Liver (tissue), 9 donors: ENCODE data around the gene CHRNA5. TPM values are rescaled to one million over a fixed set of nuclear protein-coding genes. Genes with fewer than 3 reads are reported as not detected.

Experiments
- DNase-seq: peaks from one replicate; pipeline ENCODE4 v3.0.0-alpha.2; 2017; ENCODE audit warnings: low spot score
- H3K27ac ChIP-seq, 2 donors: one replicate each; pipeline ENCODE4 v1.7.0; 2013; ENCODE audit warnings: inconsistent platforms in 2 of 2, low read length in 2 of 2, control low read depth in 1 of 2, low read depth in 1 of 2, mild to moderate bottlenecking in 1 of 2
- H3K27me3 ChIP-seq, 4 donors: one replicate each; pipeline versions ENCODE4 v1.6.1 to v1.7.0; 2013; ENCODE audit warnings: low read length in 3 of 4, inconsistent platforms in 1 of 4, mild to moderate bottlenecking in 1 of 4, moderate library complexity in 1 of 4; ENCODE audit not compliant: control insufficient read depth in 4 of 4, insufficient read depth in 4 of 4
- H3K36me3 ChIP-seq, 4 donors: one replicate each; pipeline versions ENCODE4 v1.6.1 to v1.7.0; 2013; ENCODE audit warnings: low read length in 3 of 4, mild to moderate bottlenecking in 3 of 4, low read depth in 1 of 4, moderate library complexity in 1 of 4; ENCODE audit not compliant: control insufficient read depth in 4 of 4, insufficient read depth in 3 of 4
- H3K4me1 ChIP-seq, 4 donors: one replicate each; pipeline versions ENCODE4 v1.6.1 to v1.7.0; 2013; ENCODE audit warnings: low read length in 3 of 4, mild to moderate bottlenecking in 3 of 4, moderate library complexity in 1 of 4; ENCODE audit not compliant: control insufficient read depth in 4 of 4, insufficient read depth in 4 of 4
- H3K4me3 ChIP-seq, 3 donors: one replicate each; pipeline versions ENCODE4 v1.6.1 to v1.7.0; 2013; ENCODE audit warnings: low read length in 3 of 3, control low read depth in 1 of 3, low read depth in 1 of 3, mild to moderate bottlenecking in 1 of 3
- H3K9ac ChIP-seq, 2 donors: one replicate each; pipeline ENCODE4 v1.7.0; 2013; ENCODE audit warnings: low read length in 2 of 2, mild to moderate bottlenecking in 2 of 2, moderate library complexity in 2 of 2, control low read depth in 1 of 2, low read depth in 1 of 2
- H3K9me3 ChIP-seq, 4 donors: one replicate each; pipeline versions ENCODE4 v1.6.1 to v1.7.0; 2013; ENCODE audit warnings: low read length in 3 of 4; ENCODE audit not compliant: control insufficient read depth in 4 of 4
- EGR1 ChIP-seq, 2 donors: IDR thresholded peaks; 2 replicates each; pipeline ENCODE4 v1.6.1; 2016 to 2018; ENCODE audit warnings: antibody characterized with exemption in 2 of 2, low read depth in 2 of 2
- FOXA1 ChIP-seq: IDR thresholded peaks from 2 replicates; pipeline ENCODE4 v1.6.1; 2016; ENCODE audit warnings: antibody characterized with exemption
- FOXA2 ChIP-seq: IDR thresholded peaks from 2 replicates; pipeline ENCODE4 v1.6.1; 2016; ENCODE audit warnings: antibody characterized with exemption
- GABPA ChIP-seq, 2 donors: IDR thresholded peaks in 1 of 2; conservative IDR thresholded peaks in 1 of 2; 2 replicates each; pipeline ENCODE4 v1.6.1; 2016; ENCODE audit warnings: antibody characterized with exemption in 2 of 2, mild to moderate bottlenecking in 1 of 2, moderate library complexity in 1 of 2
- HNF4A ChIP-seq, 2 donors: conservative IDR thresholded peaks; 2 replicates each; pipeline ENCODE4 v1.6.1; 2016; ENCODE audit warnings: antibody characterized with exemption in 2 of 2, mild to moderate bottlenecking in 2 of 2
- HNF4G ChIP-seq: IDR thresholded peaks from 2 replicates; pipeline ENCODE4 v1.6.1; 2016; ENCODE audit warnings: antibody characterized with exemption
- JUND ChIP-seq, 2 donors: IDR thresholded peaks; 2 replicates each; pipeline ENCODE4 v1.6.1; 2016; ENCODE audit warnings: antibody characterized with exemption in 2 of 2
- NR2F2 ChIP-seq: IDR thresholded peaks from 2 replicates; pipeline ENCODE4 v1.6.1; 2016; ENCODE audit warnings: antibody characterized with exemption
- RAD21 ChIP-seq, 2 donors: IDR thresholded peaks; 2 replicates each; pipeline ENCODE4 v1.6.1; 2016; ENCODE audit warnings: antibody characterized with exemption in 2 of 2, mild to moderate bottlenecking in 2 of 2
- RXRA ChIP-seq, 2 donors: IDR thresholded peaks; 2 replicates each; pipeline ENCODE4 v1.6.1; 2017 to 2018; ENCODE audit warnings: antibody characterized with exemption in 2 of 2, mild to moderate bottlenecking in 1 of 2
- SP1 ChIP-seq: IDR thresholded peaks from 2 replicates; pipeline ENCODE4 v1.6.1; 2018; ENCODE audit warnings: antibody characterized with exemption, mild to moderate bottlenecking
- TAF1 ChIP-seq: conservative IDR thresholded peaks from 2 replicates; pipeline ENCODE4 v1.6.1; 2016; ENCODE audit warnings: antibody characterized with exemption, mild to moderate bottlenecking
- YY1 ChIP-seq: IDR thresholded peaks from 2 replicates; pipeline ENCODE4 v1.6.1; 2016; ENCODE audit warnings: antibody characterized with exemption, mild to moderate bottlenecking
- WGBS: extraction: QIAGEN DNeasy Blood & Tissue Kit; methylation state at CpG from one replicate; pipeline ENCODE4 v1.1.7; 2013; 5-methylcytosine and 5-hydroxymethylcytosine counted together
- polyA plus RNA-seq, 2 donors: library from polyadenylated mRNA; stranded (reverse) in 1 of 2; unstranded in 1 of 2; fragments of 200-250 nt in 1 of 2; fragments of >200 nt in 1 of 2; fragmentation: Nextera tagmentation in 1 of 2; extraction: Ambion mirVana in 1 of 2; gene quantifications; one replicate each; pipeline versions ENCODE4 v1.2.1 to v1.2.3, GENCODE V29; 2013 to 2015
- total RNA-seq, 2 donors: library from RNA; depleted of rRNA; stranded (reverse); fragments of >200 nt; gene quantifications; one replicate each; pipeline ENCODE4 v1.2.3, GENCODE V29; 2014
- TF ChIP-seq, protein P1 (sequence below): IDR thresholded peaks from 2 replicates; pipeline ENCODE4 v1.6.1; 2016; ENCODE audit warnings: antibody characterized with exemption
- TF ChIP-seq, protein P2 (sequence below): IDR thresholded peaks from 2 replicates; pipeline ENCODE4 v1.6.1; 2016; ENCODE audit warnings: antibody characterized with exemption
- TF ChIP-seq, protein P3 (sequence below): fragments of 150-350 bp; IDR thresholded peaks from 2 replicates; pipeline ENCODE4 v1.5.1; 2017; ENCODE audit warnings: improper control_type of control experiment, low read depth, low read length; ENCODE audit not compliant: missing input control
- TF ChIP-seq, protein P4 (sequence below): IDR thresholded peaks from 2 replicates; pipeline ENCODE4 v1.6.1; 2016; ENCODE audit warnings: antibody characterized with exemption, mild to moderate bottlenecking
- TF ChIP-seq, protein P5 (sequence below): IDR thresholded peaks from 2 replicates; pipeline ENCODE4 v1.6.1; 2016; ENCODE audit warnings: antibody characterized with exemption
- donor health status: healthy.
- donor health status: healthy.
- donor health status: healthy.
- donor health status: healthy.
- donor health status: healthy.

CHRNA5 gene
- total and polyA plus RNA-seq, 4 donors = 0.17 to 0.56 (median 0.36) TPM

DNA sequence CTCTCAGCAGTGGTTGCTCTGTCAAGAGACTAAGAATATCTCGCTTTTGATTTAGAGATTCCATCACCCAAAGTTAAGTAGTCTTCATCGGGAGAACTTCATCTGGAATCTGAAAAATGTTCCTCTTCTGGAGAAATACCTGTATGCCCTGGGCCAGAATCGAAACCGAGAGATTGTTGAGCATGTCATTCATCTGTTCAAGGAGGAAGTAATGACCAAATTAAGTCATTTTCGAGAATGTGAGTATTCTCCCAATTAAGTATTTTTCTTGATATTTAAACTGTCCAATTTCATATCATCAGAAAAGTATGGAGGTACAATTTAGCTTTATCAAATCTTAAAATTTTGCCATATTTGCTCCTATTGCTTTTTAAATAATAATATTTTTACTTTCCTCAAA lies 38.0 kb upstream of the CHRNA5 start:
- WGBS = 93% methylated on average over 5 of the region's 5 CpGs
- Histone ChIP-seq H3K4me1 (peaks cover 0 to 3% (median 0%) of the 10 kb centered on the region in 4 donors), H3K36me3 (no peaks in the 10 kb centered on the region), H3K9me3 (no peaks in the 10 kb centered on the region), H3K4me3 (no peak overlapping the region), H3K9ac (no peak overlapping the region), H3K27ac (no peak overlapping the region), H3K27me3 (no peaks in the 10 kb centered on the region)
- TF ChIP-seq, protein P1, sequence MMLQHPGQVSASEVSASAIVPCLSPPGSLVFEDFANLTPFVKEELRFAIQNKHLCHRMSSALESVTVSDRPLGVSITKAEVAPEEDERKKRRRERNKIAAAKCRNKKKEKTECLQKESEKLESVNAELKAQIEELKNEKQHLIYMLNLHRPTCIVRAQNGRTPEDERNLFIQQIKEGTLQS = no peak
- TF ChIP-seq FOXA1 (no peak), RXRA (IDR thresholded peaks at IDR 0.05) (no peak), FOXA2 (no peak), RAD21 (IDR thresholded peaks at IDR 0.05) (no peak), HNF4G (no peak), HNF4A (conservative IDR thresholded peaks at IDR 0.05) (no peak), NR2F2 (no peak), EGR1 (IDR thresholded peaks at IDR 0.05; ENCODE audit: low read depth in 2 of 2) (no peak), TAF1 (no peak), YY1 (no peak), SP1 (no peak), JUND (IDR thresholded peaks at IDR 0.05) (no peak), GABPA (IDR thresholded peaks at IDR 0.05 in 1 of 2, conservative IDR thresholded peaks at IDR 0.05 in 1 of 2) (no peak)
- TF ChIP-seq, protein P2, sequence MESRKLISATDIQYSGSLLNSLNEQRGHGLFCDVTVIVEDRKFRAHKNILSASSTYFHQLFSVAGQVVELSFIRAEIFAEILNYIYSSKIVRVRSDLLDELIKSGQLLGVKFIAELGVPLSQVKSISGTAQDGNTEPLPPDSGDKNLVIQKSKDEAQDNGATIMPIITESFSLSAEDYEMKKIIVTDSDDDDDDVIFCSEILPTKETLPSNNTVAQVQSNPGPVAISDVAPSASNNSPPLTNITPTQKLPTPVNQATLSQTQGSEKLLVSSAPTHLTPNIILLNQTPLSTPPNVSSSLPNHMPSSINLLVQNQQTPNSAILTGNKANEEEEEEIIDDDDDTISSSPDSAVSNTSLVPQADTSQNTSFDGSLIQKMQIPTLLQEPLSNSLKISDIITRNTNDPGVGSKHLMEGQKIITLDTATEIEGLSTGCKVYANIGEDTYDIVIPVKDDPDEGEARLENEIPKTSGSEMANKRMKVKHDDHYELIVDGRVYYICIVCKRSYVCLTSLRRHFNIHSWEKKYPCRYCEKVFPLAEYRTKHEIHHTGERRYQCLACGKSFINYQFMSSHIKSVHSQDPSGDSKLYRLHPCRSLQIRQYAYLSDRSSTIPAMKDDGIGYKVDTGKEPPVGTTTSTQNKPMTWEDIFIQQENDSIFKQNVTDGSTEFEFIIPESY = no peak
- TF ChIP-seq, protein P3, sequence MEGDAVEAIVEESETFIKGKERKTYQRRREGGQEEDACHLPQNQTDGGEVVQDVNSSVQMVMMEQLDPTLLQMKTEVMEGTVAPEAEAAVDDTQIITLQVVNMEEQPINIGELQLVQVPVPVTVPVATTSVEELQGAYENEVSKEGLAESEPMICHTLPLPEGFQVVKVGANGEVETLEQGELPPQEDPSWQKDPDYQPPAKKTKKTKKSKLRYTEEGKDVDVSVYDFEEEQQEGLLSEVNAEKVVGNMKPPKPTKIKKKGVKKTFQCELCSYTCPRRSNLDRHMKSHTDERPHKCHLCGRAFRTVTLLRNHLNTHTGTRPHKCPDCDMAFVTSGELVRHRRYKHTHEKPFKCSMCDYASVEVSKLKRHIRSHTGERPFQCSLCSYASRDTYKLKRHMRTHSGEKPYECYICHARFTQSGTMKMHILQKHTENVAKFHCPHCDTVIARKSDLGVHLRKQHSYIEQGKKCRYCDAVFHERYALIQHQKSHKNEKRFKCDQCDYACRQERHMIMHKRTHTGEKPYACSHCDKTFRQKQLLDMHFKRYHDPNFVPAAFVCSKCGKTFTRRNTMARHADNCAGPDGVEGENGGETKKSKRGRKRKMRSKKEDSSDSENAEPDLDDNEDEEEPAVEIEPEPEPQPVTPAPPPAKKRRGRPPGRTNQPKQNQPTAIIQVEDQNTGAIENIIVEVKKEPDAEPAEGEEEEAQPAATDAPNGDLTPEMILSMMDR = no peak
- TF ChIP-seq, protein P4, sequence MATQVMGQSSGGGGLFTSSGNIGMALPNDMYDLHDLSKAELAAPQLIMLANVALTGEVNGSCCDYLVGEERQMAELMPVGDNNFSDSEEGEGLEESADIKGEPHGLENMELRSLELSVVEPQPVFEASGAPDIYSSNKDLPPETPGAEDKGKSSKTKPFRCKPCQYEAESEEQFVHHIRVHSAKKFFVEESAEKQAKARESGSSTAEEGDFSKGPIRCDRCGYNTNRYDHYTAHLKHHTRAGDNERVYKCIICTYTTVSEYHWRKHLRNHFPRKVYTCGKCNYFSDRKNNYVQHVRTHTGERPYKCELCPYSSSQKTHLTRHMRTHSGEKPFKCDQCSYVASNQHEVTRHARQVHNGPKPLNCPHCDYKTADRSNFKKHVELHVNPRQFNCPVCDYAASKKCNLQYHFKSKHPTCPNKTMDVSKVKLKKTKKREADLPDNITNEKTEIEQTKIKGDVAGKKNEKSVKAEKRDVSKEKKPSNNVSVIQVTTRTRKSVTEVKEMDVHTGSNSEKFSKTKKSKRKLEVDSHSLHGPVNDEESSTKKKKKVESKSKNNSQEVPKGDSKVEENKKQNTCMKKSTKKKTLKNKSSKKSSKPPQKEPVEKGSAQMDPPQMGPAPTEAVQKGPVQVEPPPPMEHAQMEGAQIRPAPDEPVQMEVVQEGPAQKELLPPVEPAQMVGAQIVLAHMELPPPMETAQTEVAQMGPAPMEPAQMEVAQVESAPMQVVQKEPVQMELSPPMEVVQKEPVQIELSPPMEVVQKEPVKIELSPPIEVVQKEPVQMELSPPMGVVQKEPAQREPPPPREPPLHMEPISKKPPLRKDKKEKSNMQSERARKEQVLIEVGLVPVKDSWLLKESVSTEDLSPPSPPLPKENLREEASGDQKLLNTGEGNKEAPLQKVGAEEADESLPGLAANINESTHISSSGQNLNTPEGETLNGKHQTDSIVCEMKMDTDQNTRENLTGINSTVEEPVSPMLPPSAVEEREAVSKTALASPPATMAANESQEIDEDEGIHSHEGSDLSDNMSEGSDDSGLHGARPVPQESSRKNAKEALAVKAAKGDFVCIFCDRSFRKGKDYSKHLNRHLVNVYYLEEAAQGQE = no peak
- TF ChIP-seq, protein P5, sequence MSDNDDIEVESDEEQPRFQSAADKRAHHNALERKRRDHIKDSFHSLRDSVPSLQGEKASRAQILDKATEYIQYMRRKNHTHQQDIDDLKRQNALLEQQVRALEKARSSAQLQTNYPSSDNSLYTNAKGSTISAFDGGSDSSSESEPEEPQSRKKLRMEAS = no peak
- DNase-seq = no peak
